Omental fat pad (tissue), 4 donors: ENCODE data around the gene AGPAT1. TPM values are rescaled to one million over a fixed set of nuclear protein-coding genes. Genes with fewer than 3 reads are reported as not detected.

Source experiments
- ATAC-seq: fragments of 150-250 bp; one replicate; pipeline ENCODE4 v1.9.1; 2016; ENCODE audit warnings: mild to moderate bottlenecking, moderate library complexity; ENCODE audit not compliant: low FRiP score
- DNase-seq: peaks from one replicate; pipeline ENCODE4 v3.0.0-alpha.2; 2019; ENCODE audit warnings: low spot score
- total RNA-seq, 4 donors: library from RNA; depleted of rRNA; stranded (reverse); fragments of >200 nt; gene quantifications; one replicate each; pipeline ENCODE4 v1.1.0, GENCODE V29; 2016
- TF ChIP-seq, protein P1 (sequence below), 3 donors: fragments of 450-650 bp; IDR thresholded peaks; one replicate each; pipeline ENCODE4 v1.5.1; 2016 to 2017; ENCODE audit warnings: antibody characterized with exemption in 3 of 3, mild to moderate bottlenecking in 3 of 3, moderate library complexity in 2 of 3

AGPAT1 gene
- total RNA-seq, 4 donors from 2014 or later, result 26.4 to 40.9 (median 35.7) TPM

DNA sequence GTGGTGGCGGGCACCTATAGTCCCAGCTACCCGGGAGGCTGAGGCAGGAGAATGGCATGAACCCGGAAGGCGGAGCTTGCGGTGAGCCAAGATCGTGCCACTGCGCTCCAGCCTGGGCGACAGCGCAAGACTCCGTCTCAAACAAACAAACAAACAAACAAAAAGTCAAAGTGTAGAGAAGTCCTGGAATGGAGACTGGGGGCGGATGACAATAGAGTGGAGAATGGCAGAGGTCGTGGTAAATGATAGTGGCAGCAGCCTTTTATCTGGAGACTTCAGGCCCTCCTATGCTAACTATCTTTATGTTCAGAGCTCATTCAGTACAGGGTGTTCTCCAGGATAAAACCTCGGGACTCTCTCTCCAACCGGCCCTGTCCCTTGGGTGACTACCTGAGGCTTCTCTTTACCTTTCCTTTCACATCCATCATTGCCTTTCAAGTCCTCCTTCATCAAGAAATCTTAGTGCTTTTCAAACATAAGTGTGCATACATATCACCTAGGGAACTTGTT is 44.4 kb downstream of the AGPAT1 start:
- ATAC-seq (no peak), DNase-seq (no peak)
- TF ChIP-seq, protein P1, sequence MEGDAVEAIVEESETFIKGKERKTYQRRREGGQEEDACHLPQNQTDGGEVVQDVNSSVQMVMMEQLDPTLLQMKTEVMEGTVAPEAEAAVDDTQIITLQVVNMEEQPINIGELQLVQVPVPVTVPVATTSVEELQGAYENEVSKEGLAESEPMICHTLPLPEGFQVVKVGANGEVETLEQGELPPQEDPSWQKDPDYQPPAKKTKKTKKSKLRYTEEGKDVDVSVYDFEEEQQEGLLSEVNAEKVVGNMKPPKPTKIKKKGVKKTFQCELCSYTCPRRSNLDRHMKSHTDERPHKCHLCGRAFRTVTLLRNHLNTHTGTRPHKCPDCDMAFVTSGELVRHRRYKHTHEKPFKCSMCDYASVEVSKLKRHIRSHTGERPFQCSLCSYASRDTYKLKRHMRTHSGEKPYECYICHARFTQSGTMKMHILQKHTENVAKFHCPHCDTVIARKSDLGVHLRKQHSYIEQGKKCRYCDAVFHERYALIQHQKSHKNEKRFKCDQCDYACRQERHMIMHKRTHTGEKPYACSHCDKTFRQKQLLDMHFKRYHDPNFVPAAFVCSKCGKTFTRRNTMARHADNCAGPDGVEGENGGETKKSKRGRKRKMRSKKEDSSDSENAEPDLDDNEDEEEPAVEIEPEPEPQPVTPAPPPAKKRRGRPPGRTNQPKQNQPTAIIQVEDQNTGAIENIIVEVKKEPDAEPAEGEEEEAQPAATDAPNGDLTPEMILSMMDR (IDR thresholded peaks at IDR 0.05), result no peak

DNA sequence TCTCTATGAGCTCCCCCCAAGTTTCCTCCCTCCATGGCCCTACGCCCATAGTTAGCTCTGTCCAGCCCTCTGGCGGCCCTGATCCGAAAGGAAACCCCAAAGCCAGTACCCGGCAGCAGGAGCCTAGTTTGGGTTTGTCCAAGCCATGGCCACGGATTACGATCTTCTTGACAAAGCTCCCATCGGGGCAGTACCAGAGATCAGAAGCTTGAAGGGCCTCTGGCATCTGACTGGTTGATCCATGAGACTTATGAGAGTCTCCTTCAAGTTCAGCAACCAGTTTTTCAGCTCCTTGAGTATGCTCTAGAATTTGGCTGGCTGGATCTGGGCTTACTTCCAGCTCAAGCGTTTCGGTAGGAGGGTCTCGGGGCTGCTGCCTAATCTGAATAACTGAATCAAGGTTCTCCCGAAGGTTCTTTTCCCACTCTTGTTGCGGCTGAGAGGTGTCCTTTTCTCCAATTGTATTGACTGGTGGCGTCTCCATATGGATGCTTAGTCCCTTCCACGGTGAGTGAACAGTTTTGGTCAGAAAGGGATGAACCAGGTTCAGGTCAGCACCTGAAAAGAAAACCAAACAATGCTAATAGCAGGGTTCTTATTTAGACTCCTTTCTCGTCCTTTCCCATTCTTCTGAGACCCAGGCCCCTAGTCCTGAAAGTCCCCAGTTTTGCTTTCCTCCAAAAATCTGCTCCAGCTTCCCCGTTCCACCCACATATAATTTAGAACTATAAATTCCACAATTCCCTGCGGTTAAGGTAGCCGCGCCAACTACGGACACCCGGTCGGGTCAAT is 46.4 kb downstream of the AGPAT1 start:
- ATAC-seq (peak; percentile 31), DNase-seq (no peak)
- TF ChIP-seq, protein P1 (IDR thresholded peaks at IDR 0.05), result no peak

DNA sequence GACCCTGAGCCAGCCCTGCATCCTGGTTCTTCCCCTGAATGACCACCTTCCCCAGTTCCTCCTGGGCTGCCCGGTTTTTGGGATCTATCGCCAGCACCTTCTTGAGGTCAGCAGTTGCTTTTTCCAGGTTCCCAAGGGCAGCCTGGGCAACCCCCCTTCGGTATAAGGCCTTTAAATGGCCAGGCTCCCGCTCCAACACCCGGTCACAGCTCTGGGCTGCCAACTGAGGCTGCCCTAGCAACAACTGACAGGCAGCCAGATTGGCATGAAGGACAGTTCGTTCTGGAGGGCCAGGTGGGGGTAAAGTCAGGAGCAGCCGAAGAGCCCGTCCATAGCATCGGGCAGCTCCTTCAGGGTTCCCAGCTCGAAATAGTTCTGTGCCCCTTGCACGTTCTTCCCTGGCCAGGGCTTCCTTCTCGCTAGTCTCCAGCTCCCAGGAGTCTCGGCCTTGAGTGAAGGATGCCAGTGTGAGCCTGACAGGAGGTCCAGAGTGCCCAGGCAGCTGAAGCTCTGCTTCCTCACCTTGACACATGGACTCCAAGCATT is 47.1 kb downstream of the AGPAT1 start:
- DNase-seq, result no peak
- TF ChIP-seq, protein P1 (IDR thresholded peaks at IDR 0.05), result no peak
- ATAC-seq, result no peak

DNA sequence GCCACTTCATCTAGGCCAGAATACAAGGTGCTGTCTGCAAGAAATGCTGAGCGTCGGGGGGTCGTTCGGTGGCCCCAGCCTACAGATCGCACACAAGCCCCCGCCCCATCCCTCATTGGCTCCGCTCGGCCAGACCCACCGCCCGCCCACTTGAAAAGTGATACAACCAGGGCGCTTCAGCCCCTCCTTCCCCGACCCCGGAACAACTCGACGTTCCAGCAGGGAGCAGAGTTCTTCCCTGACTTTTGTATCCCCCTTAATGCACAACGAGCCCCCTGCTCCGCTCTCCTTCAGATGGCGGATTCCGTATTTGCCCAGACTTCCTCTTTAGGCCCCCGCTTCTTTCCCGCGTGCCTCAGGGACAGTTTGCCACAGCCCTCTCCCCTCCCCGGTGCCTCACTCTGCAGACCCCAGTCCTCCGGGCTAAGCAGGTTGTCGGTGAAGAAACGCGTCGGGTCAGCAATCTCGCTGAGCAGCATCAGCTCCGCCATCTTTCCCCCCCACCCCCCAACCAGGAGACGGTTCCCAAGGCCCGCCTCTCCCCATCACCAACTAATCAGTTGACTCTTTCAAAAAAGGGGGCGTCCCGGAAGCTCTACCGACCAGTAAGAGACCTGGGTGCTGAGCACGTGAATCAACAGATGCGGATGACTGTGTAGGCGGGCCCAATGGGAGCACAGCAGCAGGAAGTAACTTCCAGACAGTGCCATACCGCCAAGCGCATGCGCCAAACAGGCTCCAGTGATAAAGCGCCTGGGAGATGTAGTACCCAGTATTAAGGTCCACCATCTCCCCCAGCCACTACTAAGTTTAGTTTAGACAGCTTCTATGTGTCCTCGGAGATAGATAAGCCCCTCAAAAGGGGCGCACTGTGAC is 47.9 kb downstream of the AGPAT1 start, which contains the start of gene ATF6B:
ATF6B (minus strand) TSS at position 530 of the 876 bp plus-strand sequence; CDS start at position 491, 39 bp downstream.
- DNase-seq (peak; percentile 91), ATAC-seq (peak; percentile 92)
- TF ChIP-seq, protein P1 (IDR thresholded peaks at IDR 0.05), result no peak

DNA sequence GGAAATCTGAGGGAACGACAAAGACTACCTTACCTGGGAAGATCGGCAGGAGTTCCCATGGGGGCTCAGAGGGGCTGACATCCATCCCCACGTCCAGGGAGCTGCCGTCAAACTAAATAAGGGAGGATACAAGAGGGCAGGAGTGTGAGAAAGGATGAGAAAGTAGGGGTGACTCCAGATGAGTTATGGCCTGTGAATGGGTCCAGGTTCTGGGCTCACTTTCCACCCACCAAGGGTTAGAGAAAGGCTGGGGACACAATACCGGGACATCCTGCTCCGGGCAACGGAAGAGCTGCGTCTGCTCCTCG is 48.5 kb downstream of the AGPAT1 start:
- ATAC-seq (no peak), DNase-seq (no peak)
- TF ChIP-seq, protein P1 (IDR thresholded peaks at IDR 0.05), result no peak

DNA sequence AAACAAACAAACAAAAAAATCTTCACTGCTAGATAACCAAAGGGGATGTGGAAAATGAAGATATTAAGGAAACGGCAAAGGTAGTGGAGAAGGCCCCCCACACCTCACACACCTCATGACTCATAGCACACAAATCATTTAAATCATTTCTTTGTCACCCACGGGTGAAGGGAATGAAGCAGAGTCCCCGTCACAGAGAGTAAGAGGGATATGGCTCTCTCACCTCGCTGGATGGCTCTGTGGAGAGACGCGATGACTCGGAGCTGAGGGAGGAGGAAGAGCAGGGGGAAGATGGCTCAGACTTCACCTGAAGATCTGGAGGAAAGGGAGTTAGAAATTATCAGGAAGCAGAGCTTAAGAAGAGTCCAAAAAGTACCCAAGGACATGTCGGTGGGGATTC is 49.0 kb downstream of the AGPAT1 start:
- ATAC-seq (no peak), DNase-seq (no peak)
- TF ChIP-seq, protein P1 (IDR thresholded peaks at IDR 0.05), result no peak
